CD4-positive, alpha-beta T cell treated with Interleukin-15 for 4 hours (primary cell): ENCODE data around the gene FBXO7.
"Not testable (repeated sequence)": the region's sequence is repeated elsewhere in the genome, so short reads cannot be mapped to it uniquely, and the experiment has no call there.

Source experiments
- DNase-seq: peaks from one replicate; pipeline ENCODE4 v3.0.0-alpha.2; 2020; ENCODE audit warnings: low spot score

The FBXO7 gene

GRCh38 chr22:32474635-32475467 is at the start of gene FBXO7:
Gene FBXO7, plus strand, starts transcription at chr22:32474811. Its CDS starts 192 bp downstream, at chr22:32475003.
- DNase-seq = peak; percentile 84

DNA sequence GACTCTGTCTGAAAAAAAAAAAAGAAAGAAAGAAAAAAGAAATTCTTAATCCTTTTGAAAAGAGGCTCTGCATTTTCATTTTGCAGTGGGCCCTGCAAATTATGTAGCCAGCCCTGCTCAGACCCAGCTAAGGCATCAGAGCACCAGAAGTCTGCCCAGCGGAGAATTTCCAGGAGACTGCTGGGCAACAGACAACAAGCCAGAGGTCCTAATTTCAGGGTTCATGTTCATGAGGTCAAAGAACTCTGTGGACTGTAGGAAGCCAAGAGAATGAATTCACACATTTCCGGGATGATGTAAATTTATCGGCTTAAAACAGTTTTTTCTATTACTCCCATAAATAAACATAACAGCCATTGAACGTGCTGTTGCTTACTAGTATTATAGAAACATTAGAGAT is 47.7 kb upstream of the FBXO7 start:
- DNase-seq = no peak

DNA sequence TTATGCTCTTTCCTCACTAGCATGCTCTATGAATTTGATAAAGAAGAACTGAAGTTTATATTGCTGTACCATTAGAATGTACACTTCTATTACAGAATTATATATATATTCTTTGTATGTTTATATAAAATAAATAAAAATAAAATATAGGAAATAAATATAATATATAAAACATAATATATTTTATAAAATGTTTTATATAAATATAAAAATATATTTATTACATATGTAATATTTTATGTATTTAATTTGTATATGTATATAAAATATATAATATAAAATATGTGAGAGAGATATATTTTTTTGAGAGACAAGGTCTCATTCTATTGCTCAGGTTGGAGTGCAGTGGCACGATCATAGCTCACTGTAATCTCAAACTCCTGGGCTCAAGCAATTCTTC is 44.3 kb upstream of the FBXO7 start:
- DNase-seq = no peak

- no peak for DNase-seq
These were observed 30.5 kb upstream of the FBXO7 start for GRCh38 chr22:32444068-32444467.

DNA sequence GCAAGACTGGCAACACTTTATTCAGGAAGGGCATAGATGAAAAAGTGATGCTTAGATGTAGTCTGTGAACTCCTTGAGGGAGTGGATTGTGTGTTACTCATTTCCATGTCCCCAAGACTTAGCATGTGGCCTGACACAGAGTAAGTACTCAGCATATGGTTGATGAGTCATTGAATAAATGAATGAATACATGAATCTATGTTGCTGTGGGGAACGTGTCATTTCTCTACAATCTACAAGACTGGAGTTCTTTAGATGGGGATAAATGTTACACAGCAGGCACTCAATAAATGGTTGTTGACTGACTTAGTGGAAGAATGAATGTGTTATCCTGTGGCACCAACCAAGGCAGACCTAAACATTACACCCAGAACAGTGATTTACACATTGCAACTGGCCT is 28.3 kb upstream of the FBXO7 start:
- no peak for DNase-seq

- DNase-seq = no peak
These were observed 25.6 kb upstream of the FBXO7 start for GRCh38 chr22:32448980-32449379.

DNA sequence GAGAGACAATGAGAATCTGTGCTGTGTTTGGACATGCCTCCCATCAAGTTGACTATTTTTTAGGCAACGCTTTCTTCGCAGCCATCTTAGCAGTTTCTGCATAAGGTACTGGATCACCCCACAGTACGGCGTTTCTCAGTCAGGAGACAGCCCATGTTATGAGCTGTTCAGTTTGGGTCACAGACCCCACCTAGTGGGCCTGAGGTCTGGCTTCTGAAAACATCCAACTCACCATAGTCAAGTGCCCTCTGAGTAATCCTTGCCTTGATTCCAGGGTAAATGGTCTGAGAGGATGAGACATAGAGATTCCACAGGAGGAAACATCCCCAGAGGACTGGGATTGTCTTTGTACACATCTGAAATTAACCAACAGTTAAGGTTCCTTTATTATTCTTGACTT is 17.6 kb upstream of the FBXO7 start:
- DNase-seq = no peak

DNA sequence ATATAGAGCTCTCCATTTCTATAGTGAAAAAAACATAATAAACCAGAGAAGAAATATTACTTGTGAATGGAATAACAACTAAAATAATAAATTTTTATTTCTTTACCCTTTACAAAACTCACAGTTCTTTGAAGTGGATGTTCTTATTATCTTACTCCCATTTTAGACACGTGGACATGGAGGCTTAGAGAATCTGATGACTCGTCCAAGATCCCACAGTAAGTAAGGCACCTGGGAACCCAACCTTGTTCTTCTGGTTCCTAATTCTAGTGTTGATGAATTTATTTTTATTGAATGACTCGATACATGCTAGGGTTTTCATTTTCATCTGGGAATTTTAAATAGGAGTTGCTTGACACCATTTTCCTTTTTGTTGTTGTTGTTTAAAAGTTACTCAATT is 12.2 kb upstream of the FBXO7 start:
- no peak for DNase-seq

GRCh38 chr22:32465661-32466060 is 8.9 kb upstream of the FBXO7 start:
- no peak for DNase-seq

DNA sequence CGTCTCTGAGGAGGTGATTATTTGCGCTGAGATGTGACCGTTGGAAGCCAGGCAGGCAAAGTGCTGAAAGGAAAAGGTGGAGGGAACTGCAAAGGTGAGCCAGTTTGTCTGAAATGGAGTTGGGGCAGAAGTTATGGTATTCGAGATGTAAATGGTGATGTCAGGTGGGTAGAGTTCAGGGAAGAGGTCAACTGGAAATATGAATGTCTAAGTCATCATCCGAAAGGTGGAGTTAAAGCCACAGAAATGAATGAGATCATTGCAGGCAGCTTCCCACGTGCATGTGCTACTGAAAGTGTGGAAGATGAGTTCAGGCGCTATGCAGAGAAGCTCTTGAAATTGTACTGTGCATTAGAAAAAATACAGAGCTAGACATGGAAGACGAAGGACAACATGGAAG is 8.1 kb upstream of the FBXO7 start:
- DNase-seq = no peak

DNA sequence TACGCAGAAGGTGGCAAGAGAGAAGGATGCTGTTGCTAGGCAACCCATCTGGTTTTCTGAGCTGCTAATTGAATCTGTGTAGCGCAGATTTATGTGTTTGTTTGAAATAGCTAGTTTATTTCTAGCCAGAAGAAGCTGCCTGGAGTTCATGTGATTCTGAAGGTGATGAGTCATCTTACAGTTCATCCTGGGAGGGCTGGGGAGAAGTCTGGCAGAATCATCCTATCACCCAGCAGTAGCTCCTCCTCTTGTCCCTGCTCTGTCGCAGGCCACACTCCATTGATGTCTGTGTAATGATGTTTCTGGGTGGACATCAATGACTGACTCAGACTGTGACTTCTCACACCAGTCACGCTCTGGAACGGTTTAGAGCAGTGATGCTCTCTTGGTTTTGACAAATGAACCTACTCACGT is 4.8 kb upstream of the FBXO7 start:
- no peak for DNase-seq

- DNase-seq = peak; percentile 75
These were observed 1.1 kb upstream of the FBXO7 start for GRCh38 chr22:32473388-32473952.

GRCh38 chr22:32475468-32476010 is 928 bp downstream of the FBXO7 start:
- DNase-seq = peak; percentile 30

DNA sequence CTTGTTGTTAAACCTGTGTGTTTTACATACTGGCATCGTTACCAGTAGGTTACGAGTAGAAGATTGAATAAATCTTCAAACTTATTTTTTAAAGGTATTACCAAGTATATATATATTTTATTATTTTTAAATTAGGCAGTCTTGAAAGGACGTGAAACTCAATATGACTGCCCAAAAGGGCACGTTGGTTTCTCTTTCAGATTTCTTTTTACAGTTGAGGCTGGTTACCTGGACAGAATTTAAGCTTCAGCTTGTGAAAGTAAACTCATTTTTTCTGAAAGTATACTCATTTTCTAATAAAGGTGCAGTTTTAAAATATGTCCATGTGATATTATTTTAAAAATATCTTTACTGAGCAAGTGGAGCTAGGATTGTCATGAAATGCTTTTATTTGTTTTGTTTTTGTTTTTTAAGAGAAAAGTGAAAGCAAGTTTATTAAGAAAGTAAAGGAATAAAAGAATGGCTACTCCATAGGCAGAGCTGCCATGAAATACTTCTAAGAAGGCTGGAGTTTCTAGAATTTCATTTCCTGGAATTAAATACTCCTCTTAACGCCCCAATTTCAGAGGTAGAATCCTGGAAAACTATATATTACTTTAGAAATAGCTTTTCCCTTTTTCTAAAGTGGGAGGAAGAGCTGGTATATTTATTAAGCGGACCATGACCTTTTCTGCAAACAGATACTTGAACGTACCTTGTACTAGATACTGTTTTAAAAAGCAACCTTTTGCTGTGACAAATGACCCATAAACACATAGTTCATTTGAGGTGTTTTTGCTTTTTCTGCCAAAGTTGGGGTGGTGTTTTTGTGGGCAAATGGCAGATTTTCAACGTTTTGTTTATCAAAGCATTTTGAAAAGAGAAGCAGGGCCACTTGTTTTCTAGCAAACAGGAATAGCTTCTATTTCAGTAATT is 1.9 kb downstream of the FBXO7 start:
- no peak for DNase-seq

- no peak for DNase-seq
These were observed 3.0 kb downstream of the FBXO7 start for GRCh38 chr22:32477596-32477995.

DNA sequence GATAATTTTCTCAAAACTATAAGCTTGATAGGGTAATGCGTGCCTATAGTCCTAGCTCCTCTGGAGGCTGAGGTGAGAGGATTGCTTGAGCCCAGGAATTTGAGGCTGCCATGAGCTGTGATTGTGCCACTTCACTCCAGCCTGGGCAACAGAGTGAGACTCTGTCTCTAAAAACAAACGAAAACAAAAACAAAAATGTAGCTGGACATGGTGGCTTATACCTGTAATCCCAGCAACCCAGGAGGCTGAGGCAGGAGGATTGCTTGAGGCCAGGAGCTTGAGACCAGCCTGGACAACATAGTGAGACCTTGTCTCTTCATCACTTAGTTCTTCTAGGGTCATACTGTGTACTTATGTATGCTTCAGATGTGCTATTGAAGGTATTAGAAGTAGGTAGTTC is 3.9 kb downstream of the FBXO7 start:
- not testable (repeated sequence) for DNase-seq

DNA sequence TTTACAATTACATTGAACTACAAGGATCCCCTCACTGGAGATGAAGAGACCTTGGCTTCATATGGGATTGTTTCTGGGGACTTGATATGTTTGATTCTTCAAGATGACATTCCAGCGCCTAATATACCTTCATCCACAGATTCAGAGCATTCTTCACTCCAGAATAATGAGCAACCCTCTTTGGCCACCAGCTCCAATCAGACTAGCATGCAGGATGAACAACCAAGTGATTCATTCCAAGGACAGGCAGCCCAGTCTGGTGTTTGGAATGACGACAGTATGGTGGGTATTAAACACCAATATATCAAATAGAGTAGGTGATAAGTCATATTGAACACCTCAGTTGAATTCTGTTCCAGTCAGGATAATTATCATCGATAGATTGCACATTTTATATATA is 4.4 kb downstream of the FBXO7 start:
- DNase-seq = no peak

GRCh38 chr22:32480238-32480637 is 5.6 kb downstream of the FBXO7 start:
- no peak for DNase-seq

- peak; percentile 13 for DNase-seq
These were observed 8.1 kb downstream of the FBXO7 start for GRCh38 chr22:32482708-32483107.

DNA sequence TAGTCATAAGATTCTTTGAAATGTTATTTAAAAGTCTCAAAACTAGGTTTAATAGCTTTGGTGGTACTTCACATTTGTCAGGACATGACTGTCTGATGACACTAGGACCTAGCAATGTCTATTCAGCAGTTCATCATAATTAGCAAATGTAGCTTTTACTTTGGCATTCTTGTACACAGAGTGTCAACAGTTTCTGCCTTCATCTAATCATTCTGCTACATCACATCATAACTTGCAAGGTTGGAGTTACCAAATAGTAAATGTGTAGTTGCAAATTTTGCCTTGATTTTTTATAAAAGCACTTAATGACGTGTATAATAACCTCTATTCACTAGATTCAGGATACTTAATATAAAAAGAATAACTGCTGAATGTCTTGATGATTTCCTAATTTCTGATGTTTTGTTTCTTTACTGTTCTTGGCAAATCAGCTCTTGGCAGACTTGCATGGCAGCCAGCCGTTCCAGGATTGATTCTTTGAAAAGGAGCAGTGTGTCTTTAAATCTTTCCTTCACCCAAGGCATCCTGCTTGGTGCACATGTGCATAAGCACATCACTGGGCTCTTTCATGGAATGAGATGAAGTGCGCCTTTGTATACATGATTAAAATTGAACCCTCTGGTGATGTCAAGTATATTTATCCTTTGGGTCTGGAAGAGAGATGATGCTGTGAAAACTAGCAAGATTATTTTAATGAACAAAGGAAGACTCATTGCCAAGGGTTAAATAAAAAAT is 12.2 kb downstream of the FBXO7 start:
- DNase-seq = no peak

DNA sequence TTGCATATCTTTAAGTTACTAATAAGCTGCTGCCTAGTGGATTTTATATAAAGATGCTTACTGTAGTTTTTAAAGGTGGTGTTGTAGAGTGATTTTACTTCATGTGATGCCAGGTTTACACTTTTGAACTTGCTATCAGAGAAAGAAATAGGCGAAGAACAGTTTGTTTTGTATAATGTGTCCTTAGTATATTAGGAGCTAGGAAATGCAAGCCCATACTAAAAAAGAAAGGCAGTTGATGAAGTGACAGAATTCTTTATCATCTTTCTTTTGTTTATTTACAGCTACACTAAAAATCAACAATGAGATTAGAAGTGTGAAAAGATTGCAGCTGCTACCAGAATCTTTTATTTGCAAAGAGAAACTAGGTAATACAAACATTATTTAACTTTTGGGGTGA is 12.8 kb downstream of the FBXO7 start:
- DNase-seq = no peak

DNA sequence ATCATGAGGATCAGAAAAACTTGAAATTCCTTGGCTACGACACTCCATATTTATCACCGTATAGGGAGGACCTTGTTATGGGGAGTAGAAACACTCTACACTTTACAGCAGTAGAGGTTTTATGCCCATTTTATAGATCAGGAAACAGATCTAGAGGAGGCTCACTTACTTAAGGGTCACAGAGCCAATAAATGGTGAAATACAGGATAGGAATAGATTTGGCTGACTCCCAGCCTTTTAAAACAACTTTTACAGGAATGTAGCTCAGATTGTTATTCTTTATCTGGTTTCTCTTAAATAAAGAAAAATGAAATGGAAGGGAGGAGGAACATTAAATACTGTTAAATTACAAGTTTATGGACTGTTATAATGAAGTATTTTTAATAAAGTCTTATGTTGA is 14.8 kb downstream of the FBXO7 start:
- DNase-seq = no peak
